Urothelium cell line (cell line): ENCODE results near the gene MBTPS2.

ENCODE experiments used
- DNase-seq: peaks from one replicate; pipeline ENCODE4 v3.0.0; 2011; ENCODE audit warnings: low spot score, mixed read lengths
- FAIRE-seq: peaks from 2 replicates; lab custom pipeline; 2011; peaks lifted over from hg19 to GRCh38; lab: Jason Lieb, UNC

MBTPS2 gene

GRCh38 chrX:21932292-21933002, 93.0 kb downstream of the MBTPS2 start:
- no peak for FAIRE-seq
- DNase-seq: peak; percentile 15

GRCh38 chrX:21933077-21933476, 93.7 kb downstream of the MBTPS2 start:
- no peak for DNase-seq
- FAIRE-seq: no peak

DNA sequence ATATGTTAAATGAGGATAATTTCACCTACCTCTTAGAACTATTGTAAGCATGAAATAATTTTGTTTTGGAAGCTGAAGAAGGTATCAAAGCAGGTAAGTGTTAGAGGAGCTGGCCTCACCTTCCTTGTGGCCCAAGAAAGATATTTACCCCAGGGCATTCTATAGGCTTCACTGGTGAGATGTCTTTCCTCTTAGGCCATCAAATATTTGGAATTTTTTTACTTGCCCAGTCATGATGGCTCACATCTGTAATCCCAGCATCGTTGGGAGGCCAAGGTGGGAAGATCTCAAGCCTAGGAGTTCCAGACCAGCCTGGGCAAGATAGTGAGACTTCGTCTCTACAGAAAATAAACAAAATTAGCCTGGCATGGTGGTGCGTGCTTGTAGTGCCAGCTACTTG, 95.0 kb downstream of the MBTPS2 start:
- no peak for FAIRE-seq

More for the DNA sequence above, 95.0 kb downstream of the MBTPS2 start:
- no peak for DNase-seq
